Hepatocyte (in vitro differentiated cells): ENCODE results near the gene APOBEC3F. TPM values are rescaled to one million over a fixed set of nuclear protein-coding genes. Genes with fewer than 3 reads are reported as not detected.
"Not testable (repeated sequence)": the region's sequence is repeated elsewhere in the genome, so short reads cannot be mapped to it uniquely, and the experiment has no call there.

Source experiments
- DNase-seq: peaks from one replicate; pipeline ENCODE4 v3.0.0-alpha.2; 2016; ENCODE audit warnings: low spot score
- H2AFZ ChIP-seq: fragments of 200-600 bp; sonication (generic); 2 replicates; pipeline ENCODE4 v1.6.0; 2016; ENCODE audit warnings: antibody characterized with exemption, mild to moderate bottlenecking
- H3K27ac ChIP-seq: fragments of 200-600 bp; sonication (generic); 2 replicates; pipeline ENCODE4 v1.5.1; 2016; ENCODE audit warnings: mild to moderate bottlenecking
- H3K27me3 ChIP-seq: fragments of 200-600 bp; sonication (generic); 2 replicates; pipeline ENCODE4 v1.6.1; 2016
- H3K36me3 ChIP-seq: fragments of 200-600 bp; sonication (generic); replicated peaks from 2 replicates; pipeline ENCODE4 v1.5.1; 2016; ENCODE audit warnings: low read depth; ENCODE audit not compliant: insufficient read depth
- H3K4me1 ChIP-seq: fragments of 200-600 bp; sonication (generic); 2 replicates; pipeline ENCODE4 v1.5.1; 2016; ENCODE audit warnings: mild to moderate bottlenecking, moderate library complexity; ENCODE audit not compliant: insufficient read depth
- H3K4me2 ChIP-seq: fragments of 200-600 bp; sonication (generic); 2 replicates; pipeline ENCODE4 v1.6.0; 2016
- H3K4me3 ChIP-seq: fragments of 200-600 bp; sonication (generic); 2 replicates; pipeline ENCODE4 v1.5.1; 2016; ENCODE audit warnings: mild to moderate bottlenecking
- H3K79me2 ChIP-seq: fragments of 200-600 bp; sonication (generic); 2 replicates; pipeline ENCODE4 v1.6.0; 2017; ENCODE audit warnings: mild to moderate bottlenecking
- H3K9me2 ChIP-seq: fragments of 200-600 bp; sonication (generic); replicated peaks from 2 replicates; pipeline ENCODE4 v1.6.0; 2017; ENCODE audit warnings: mild to moderate bottlenecking; ENCODE audit not compliant: insufficient read depth
- H3K9me3 ChIP-seq: fragments of 200-600 bp; sonication (generic); 2 replicates; pipeline ENCODE4 v1.5.1; 2016; ENCODE audit warnings: low read depth, mild to moderate bottlenecking
- H4K20me1 ChIP-seq: fragments of 200-600 bp; sonication (generic); 2 replicates; pipeline ENCODE4 v1.6.0; 2016; ENCODE audit warnings: mild to moderate bottlenecking; ENCODE audit not compliant: insufficient read depth, poor library complexity, severe bottlenecking
- EZH2 ChIP-seq: fragments of 200-600 bp; sonication (generic); IDR thresholded peaks from 2 replicates; pipeline ENCODE4 v1.6.1; 2016; ENCODE audit warnings: antibody characterized with exemption, mild to moderate bottlenecking, borderline replicate concordance
- EZH2phosphoT487 ChIP-seq: fragments of 200-600 bp; sonication (generic); IDR thresholded peaks from one replicate; pipeline ENCODE4 v1.6.1; 2018; ENCODE audit warnings: antibody characterized with exemption, mild to moderate bottlenecking, low read depth, moderate library complexity; ENCODE audit not compliant: unreplicated experiment, severe bottlenecking
- WGBS: methylation state at CpG from one replicate; pipeline ENCODE4 v1.1.6; 2016; ENCODE audit warnings: low lambda C conversion rate; ENCODE audit errors: missing lambda C conversion rate; 5-methylcytosine and 5-hydroxymethylcytosine counted together
- polyA plus RNA-seq: library from polyadenylated mRNA; unstranded; fragments of >200 nt; fragmentation: Nextera tagmentation; extraction: Ambion mirVana; gene quantifications from 2 replicates; pipeline ENCODE4 v1.2.1, GENCODE V29; 2016
- total RNA-seq: library from RNA; depleted of rRNA; stranded (reverse); fragments of >200 nt; gene quantifications from 2 replicates; pipeline ENCODE4 v1.2.3, GENCODE V29; 2014
- TF ChIP-seq, protein P1 (sequence below): fragments of 200-600 bp; sonication (generic); IDR thresholded peaks from 2 replicates; pipeline ENCODE4 v1.5.1; 2016; ENCODE audit warnings: antibody characterized with exemption, mild to moderate bottlenecking; ENCODE audit not compliant: poor library complexity

APOBEC3F gene
- total and polyA plus RNA-seq, 2 experiments from 2014 or later = 1.2 to 8.8 TPM

DNA sequence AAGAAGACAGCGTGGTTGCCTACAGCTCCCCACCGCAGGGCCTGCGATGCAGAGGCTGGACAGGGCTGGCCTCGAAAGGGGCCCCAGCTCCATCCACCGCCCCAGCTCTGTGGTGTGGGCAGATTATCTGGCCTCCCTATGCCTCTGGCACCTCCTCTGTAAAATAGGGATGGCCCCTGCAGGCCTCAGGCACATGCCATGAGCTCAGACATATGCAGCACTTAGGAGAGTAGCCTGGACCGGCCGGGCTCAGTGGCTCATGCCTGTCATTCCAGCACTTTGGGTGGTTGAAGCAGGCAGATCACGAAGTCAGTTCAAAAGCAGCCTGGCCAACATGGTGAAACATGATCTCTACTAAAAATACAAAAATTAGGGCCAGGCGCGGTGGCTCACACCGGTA is 12.4 kb upstream of the APOBEC3F start:
- no peak for DNase-seq
- Histone ChIP-seq H3K4me1 (no peaks in the 10 kb centered on the region), H3K9me3 (no peaks in the 10 kb centered on the region)

DNA sequence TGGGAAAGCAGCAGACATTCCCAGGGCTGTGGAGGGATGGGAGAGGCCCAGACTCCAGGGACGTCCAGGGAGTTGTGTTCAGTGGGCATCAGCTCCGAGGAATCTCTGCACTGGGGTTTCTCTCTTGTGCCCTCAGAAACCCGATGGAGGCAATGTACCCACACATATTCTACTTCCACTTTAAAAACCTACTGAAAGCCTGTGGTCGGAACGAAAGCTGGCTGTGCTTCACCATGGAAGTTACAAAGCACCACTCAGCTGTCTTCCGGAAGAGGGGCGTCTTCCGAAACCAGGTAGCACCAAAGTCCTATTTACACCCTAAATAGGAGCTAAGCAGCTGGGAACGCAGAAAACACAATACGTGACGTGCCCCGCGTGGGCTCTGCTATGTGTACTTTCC is 11.4 kb upstream of the APOBEC3F start:
- Histone ChIP-seq H3K4me1 (no peaks in the 10 kb centered on the region), H4K20me1 (no peaks in the 10 kb centered on the region), H3K27me3 (no peaks in the 10 kb centered on the region), H3K79me2 (no peaks in the 10 kb centered on the region), H3K9me3 (no peaks in the 10 kb centered on the region), H3K9me2 (no peaks in the 10 kb centered on the region), H3K36me3 (no peaks in the 10 kb centered on the region), H3K4me3 (no peak overlapping the region), H3K27ac (no peak overlapping the region), H2AFZ (no peak overlapping the region), H3K4me2 (no peak overlapping the region)
- 94% methylated on average over 13 of the region's 13 CpGs for WGBS
- no peak for TF ChIP-seq EZH2phosphoT487
- DNase-seq = no peak

More for the DNA sequence above, 12.4 kb upstream of the APOBEC3F start:
- TF ChIP-seq EZH2 (no peak), EZH2phosphoT487 (no peak)
- TF ChIP-seq, protein P1, sequence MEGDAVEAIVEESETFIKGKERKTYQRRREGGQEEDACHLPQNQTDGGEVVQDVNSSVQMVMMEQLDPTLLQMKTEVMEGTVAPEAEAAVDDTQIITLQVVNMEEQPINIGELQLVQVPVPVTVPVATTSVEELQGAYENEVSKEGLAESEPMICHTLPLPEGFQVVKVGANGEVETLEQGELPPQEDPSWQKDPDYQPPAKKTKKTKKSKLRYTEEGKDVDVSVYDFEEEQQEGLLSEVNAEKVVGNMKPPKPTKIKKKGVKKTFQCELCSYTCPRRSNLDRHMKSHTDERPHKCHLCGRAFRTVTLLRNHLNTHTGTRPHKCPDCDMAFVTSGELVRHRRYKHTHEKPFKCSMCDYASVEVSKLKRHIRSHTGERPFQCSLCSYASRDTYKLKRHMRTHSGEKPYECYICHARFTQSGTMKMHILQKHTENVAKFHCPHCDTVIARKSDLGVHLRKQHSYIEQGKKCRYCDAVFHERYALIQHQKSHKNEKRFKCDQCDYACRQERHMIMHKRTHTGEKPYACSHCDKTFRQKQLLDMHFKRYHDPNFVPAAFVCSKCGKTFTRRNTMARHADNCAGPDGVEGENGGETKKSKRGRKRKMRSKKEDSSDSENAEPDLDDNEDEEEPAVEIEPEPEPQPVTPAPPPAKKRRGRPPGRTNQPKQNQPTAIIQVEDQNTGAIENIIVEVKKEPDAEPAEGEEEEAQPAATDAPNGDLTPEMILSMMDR = no peak
- no peak overlapping the region for H3K27ac ChIP-seq
- H3K36me3 ChIP-seq = no peaks in the 10 kb centered on the region
- H4K20me1 ChIP-seq = no peaks in the 10 kb centered on the region
- H3K9me2 ChIP-seq = no peaks in the 10 kb centered on the region
- no peak overlapping the region for H3K4me2 ChIP-seq
- H3K79me2 ChIP-seq = no peaks in the 10 kb centered on the region
- H3K27me3 ChIP-seq = no peaks in the 10 kb centered on the region
- no peak overlapping the region for H2AFZ ChIP-seq
- no peak overlapping the region for H3K4me3 ChIP-seq
- whole genome bisulfite sequencing = 69% methylated on average over 11 of the region's 11 CpGs

DNA sequence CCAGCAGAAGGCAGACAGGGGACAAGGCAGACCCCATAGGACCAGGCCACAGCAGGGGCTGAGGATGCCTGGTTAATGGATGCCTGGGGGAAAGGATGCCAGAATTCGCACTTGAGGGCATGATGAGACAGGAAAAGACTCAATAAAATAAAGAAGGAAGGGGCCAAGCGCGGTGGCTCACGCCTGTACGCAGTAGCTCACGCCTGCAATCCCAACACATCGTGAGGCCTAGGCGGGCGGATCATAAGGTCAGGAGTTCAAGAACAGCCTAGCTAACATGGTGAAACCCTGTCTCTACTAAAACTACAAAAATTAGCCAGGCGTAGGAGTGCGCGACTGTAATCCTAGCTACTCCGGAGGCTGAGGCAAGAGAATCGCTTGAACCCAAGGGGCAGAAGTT is 10.0 kb upstream of the APOBEC3F start:
- no peaks in the 10 kb centered on the region for H3K4me1 ChIP-seq
- no peak for DNase-seq
- H3K36me3 ChIP-seq = no peaks in the 10 kb centered on the region
- H2AFZ ChIP-seq = no peak overlapping the region
- no peaks in the 10 kb centered on the region for H4K20me1 ChIP-seq
- TF ChIP-seq, protein P1 = no peak
- TF ChIP-seq EZH2 = no peak
- TF ChIP-seq EZH2phosphoT487 = no peak
- H3K79me2 ChIP-seq = no peaks in the 10 kb centered on the region
- 93% methylated on average over 14 of the region's 14 CpGs for WGBS
- no peak overlapping the region for H3K4me3 ChIP-seq
- H3K9me3 ChIP-seq = no peaks in the 10 kb centered on the region
- H3K9me2 ChIP-seq = no peaks in the 10 kb centered on the region
- no peak overlapping the region for H3K4me2 ChIP-seq
- no peaks in the 10 kb centered on the region for H3K27me3 ChIP-seq
- H3K27ac ChIP-seq = no peak overlapping the region

DNA sequence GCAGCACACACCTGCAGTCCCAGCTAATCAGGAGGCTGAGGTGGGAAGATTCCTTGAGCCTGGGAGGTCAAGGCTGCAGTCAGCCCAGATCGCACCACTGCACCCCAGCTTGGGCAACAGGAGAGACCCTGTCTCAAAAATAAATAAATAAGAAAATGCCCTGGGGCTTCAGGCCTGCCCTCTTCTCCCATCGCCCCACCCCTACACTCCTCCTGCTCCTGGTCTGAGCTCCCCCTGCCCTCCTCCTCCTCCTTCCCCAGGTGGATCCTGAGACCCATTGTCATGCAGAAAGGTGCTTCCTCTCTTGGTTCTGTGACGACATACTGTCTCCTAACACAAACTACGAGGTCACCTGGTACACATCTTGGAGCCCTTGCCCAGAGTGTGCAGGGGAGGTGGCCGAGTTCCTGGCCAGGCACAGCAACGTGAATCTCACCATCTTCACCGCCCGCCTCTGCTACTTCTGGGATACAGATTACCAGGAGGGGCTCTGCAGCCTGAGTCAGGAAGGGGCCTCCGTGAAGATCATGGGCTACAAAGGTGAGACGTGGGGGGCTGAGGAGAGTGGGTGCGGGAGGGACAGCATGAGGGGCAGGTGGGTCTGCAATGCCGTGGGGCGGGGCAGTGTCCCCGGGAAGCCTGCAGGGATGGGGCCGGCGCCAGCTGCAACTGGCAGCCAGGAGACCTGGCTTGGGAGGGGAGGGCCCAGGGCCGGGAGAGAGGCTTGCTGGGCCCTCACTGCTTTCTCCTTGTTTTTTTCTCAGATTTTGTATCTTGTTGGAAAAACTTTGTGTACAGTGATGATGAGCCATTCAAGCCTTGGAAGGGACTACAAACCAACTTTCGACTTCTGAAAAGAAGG is 9.0 kb upstream of the APOBEC3F start:
- not testable (repeated sequence) for DNase-seq, H3K4me1 ChIP-seq, H4K20me1 ChIP-seq, H3K4me2 ChIP-seq, H3K36me3 ChIP-seq, H3K79me2 ChIP-seq, H3K4me3 ChIP-seq, H3K9me2 ChIP-seq, H3K27me3 ChIP-seq, H2AFZ ChIP-seq, H3K9me3 ChIP-seq, H3K27ac ChIP-seq
- 76% methylated on average over 12 of the region's 18 CpGs for WGBS

DNA sequence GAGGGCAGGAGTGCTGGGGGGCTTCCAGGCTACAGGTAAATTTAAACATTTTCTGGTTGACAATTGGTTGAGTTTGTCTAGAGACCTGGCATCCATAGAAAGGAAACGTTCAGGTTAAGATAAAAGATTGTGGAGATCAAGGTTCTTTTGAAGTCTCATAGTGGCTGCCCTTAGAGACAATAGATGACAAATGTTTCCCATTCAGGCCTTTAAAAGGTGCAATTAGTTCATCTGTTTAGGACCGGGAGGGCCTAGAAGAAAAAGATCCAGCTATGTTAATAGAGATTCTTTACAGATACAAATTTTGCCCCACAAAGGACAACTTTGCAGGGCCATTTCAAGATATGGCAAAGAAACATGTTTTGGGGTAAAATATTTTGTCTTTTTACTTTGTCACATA is 3.6 kb upstream of the APOBEC3F start:
- not testable (repeated sequence) for H3K9me2 ChIP-seq, H3K4me2 ChIP-seq, H3K9me3 ChIP-seq, H3K4me3 ChIP-seq, H4K20me1 ChIP-seq, H3K27me3 ChIP-seq, H3K79me2 ChIP-seq, H3K36me3 ChIP-seq, H3K27ac ChIP-seq, DNase-seq, H2AFZ ChIP-seq
- WGBS = 14% methylated on average over 2 of the region's 2 CpGs
- peaks cover 11% of the 10 kb centered on the region for H3K4me1 ChIP-seq
